ENCODE results near the gene LIPE. TPM values are rescaled to one million over a fixed set of nuclear protein-coding genes. Genes with fewer than 3 reads are reported as not detected.
A peak's percentile ranks its signal among the peaks of the same experiment; 100 is the strongest.

The LIPE gene
- total RNA-seq, 1 experiment from 2014 or later = 10.2 TPM

GRCh38 chr19:42366673-42367072 lies 60.5 kb downstream of the LIPE start:
- ATAC-seq (no peak), DNase-seq (ENCODE audit: low spot score) (no peak)
- Mint-ChIP-seq H3K36me3 (peaks cover 35% of the 10 kb centered on the region), H3K4me3 (no peak overlapping the region), H3K27ac (peak overlapping the region; percentile 91; the same call in 1 of the 2 replicates), H3K9me3 (peaks cover 16% of the 10 kb centered on the region), H3K4me1 (peaks cover 59% of the 10 kb centered on the region), H3K27me3 (ENCODE audit: low read depth) (no peaks in the 10 kb centered on the region)
- TF ChIP-seq PRDM15 (CRISPR knock-in tag; IDR thresholded peaks at IDR 0.05) = no peak
- no peak for TF ChIP-seq KAT7 (CRISPR knock-in tag; IDR thresholded peaks at IDR 0.05; ENCODE audit: borderline replicate concordance)
- no peak for TF ChIP-seq MLX (CRISPR knock-in tag; IDR thresholded peaks at IDR 0.05)
- TF ChIP-seq ZNF138 (CRISPR knock-in tag; conservative IDR thresholded peaks at IDR 0.05) = no peak
- CTCF ChIA-PET = no interaction called here
- POLR2A ChIA-PET = no interaction called here

GRCh38 chr19:42363614-42364346 lies 63.4 kb downstream of the LIPE start:
- ChIA-PET CTCF (interaction anchor here (1.0 kb wide), 1 partner anchor 20 kb away, joined by 3 read pairs; no protein-coding TSS in a partner anchor), POLR2A (no interaction called here)
- H3K9me3 Mint-ChIP-seq = peaks cover 16% of the 10 kb centered on the region
- ATAC-seq = no peak
- no peaks in the 10 kb centered on the region for H3K27me3 Mint-ChIP-seq (ENCODE audit: low read depth)
- peaks cover 41% of the 10 kb centered on the region for H3K4me1 Mint-ChIP-seq
- peaks cover 39% of the 10 kb centered on the region for H3K36me3 Mint-ChIP-seq
- H3K27ac Mint-ChIP-seq = no peak overlapping the region
- no peak overlapping the region for H3K4me3 Mint-ChIP-seq
- no peak for DNase-seq (ENCODE audit: low spot score)
- TF ChIP-seq NFYB (CRISPR knock-in tag; conservative IDR thresholded peaks at IDR 0.05; ENCODE audit: low read depth) = no peak
- no peak for TF ChIP-seq ELF4 (CRISPR knock-in tag; IDR thresholded peaks at IDR 0.05; ENCODE audit: low read depth)
- TF ChIP-seq PREB (CRISPR knock-in tag; IDR thresholded peaks at IDR 0.05; ENCODE audit: borderline replicate concordance) = no peak
- TF ChIP-seq ZNF219 (CRISPR knock-in tag; IDR thresholded peaks at IDR 0.05; ENCODE audit: borderline replicate concordance) = no peak
- no peak for TF ChIP-seq ATF2 (CRISPR knock-in tag; IDR thresholded peaks at IDR 0.05; ENCODE audit: borderline replicate concordance, low read depth)
- TF ChIP-seq JAZF1 (CRISPR knock-in tag; IDR thresholded peaks at IDR 0.05) = no peak
- no peak for TF ChIP-seq ZNF317 (CRISPR knock-in tag; IDR thresholded peaks at IDR 0.05; ENCODE audit: borderline replicate concordance, low read depth)
- no peak for TF ChIP-seq GTF2I (CRISPR knock-in tag; conservative IDR thresholded peaks at IDR 0.05)
- no peak for TF ChIP-seq MXD4 (CRISPR knock-in tag; IDR thresholded peaks at IDR 0.05; ENCODE audit: borderline replicate concordance)
- TF ChIP-seq SMAD4 (CRISPR knock-in tag; IDR thresholded peaks at IDR 0.05) = no peak
- TF ChIP-seq ZNF121 (CRISPR knock-in tag; IDR thresholded peaks at IDR 0.05) = no peak
- TF ChIP-seq E2F1 (CRISPR knock-in tag; IDR thresholded peaks at IDR 0.05) = no peak
- TF ChIP-seq ZNF532 (CRISPR knock-in tag; IDR thresholded peaks at IDR 0.05; ENCODE audit: borderline replicate concordance) = no peak
- TF ChIP-seq E2F5 (CRISPR knock-in tag; IDR thresholded peaks at IDR 0.05) = no peak
